HTR-8/SVneo (cell line): ENCODE data around the gene CLPTM1L.
"Not testable (repeated sequence)": the region's sequence is repeated elsewhere in the genome, so short reads cannot be mapped to it uniquely, and the experiment has no call there.

ENCODE experiments used
- DNase-seq: peaks from one replicate; pipeline ENCODE4 v3.0.0; 2011; ENCODE audit warnings: low spot score, mixed read lengths; ENCODE audit not compliant: insufficient read length
- FAIRE-seq: peaks from 2 replicates; lab custom pipeline; 2011; peaks lifted over from hg19 to GRCh38; lab: Jason Lieb, UNC

CLPTM1L gene

GRCh38 chr5:1381370-1382247 lies 36.7 kb upstream of the CLPTM1L start:
- FAIRE-seq (peak; percentile 94), DNase-seq (no peak)

- FAIRE-seq (no peak), DNase-seq (no peak)
Observed at GRCh38 chr5:1380910-1381309, 36.0 kb upstream of the CLPTM1L start.

GRCh38 chr5:1380011-1380817 lies 35.3 kb upstream of the CLPTM1L start:
- DNase-seq (no peak), FAIRE-seq (no peak)

GRCh38 chr5:1378866-1379659 lies 34.2 kb upstream of the CLPTM1L start:
- DNase-seq (no peak), FAIRE-seq (no peak)

- no peak for FAIRE-seq
- DNase-seq: no peak
Observed at GRCh38 chr5:1378096-1378495, 33.2 kb upstream of the CLPTM1L start.

- DNase-seq (no peak), FAIRE-seq (no peak)
Observed at GRCh38 chr5:1376981-1377380, 32.1 kb upstream of the CLPTM1L start.

- DNase-seq (no peak), FAIRE-seq (peak; percentile 55)
Observed at GRCh38 chr5:1375871-1376810, 31.2 kb upstream of the CLPTM1L start.

GRCh38 chr5:1374679-1375055 lies 29.8 kb upstream of the CLPTM1L start:
- DNase-seq (no peak), FAIRE-seq (no peak)

GRCh38 chr5:1374030-1374678 lies 29.3 kb upstream of the CLPTM1L start:
- FAIRE-seq: no peak
- no peak for DNase-seq

- FAIRE-seq: not testable (repeated sequence)
Observed at GRCh38 chr5:1371972-1372342, 27.1 kb upstream of the CLPTM1L start.

GRCh38 chr5:1371218-1371971 lies 26.5 kb upstream of the CLPTM1L start:
- FAIRE-seq (peak; percentile 13), DNase-seq (no peak)

More at GRCh38 chr5:1371972-1372342, 27.1 kb upstream of the CLPTM1L start:
- not testable (repeated sequence) for DNase-seq

GRCh38 chr5:1370006-1370405 lies 25.1 kb upstream of the CLPTM1L start:
- FAIRE-seq (no peak), DNase-seq (no peak)

GRCh38 chr5:1368756-1369155 lies 23.9 kb upstream of the CLPTM1L start:
- FAIRE-seq: no peak
- no peak for DNase-seq

- no peak for DNase-seq
- FAIRE-seq: no peak
Observed at GRCh38 chr5:1368236-1368635, 23.3 kb upstream of the CLPTM1L start.

- FAIRE-seq: no peak
- DNase-seq: no peak
Observed at GRCh38 chr5:1367149-1367548, 22.2 kb upstream of the CLPTM1L start.

- no peak for DNase-seq
- peak; percentile 13 for FAIRE-seq
Observed at GRCh38 chr5:1366514-1366913, 21.6 kb upstream of the CLPTM1L start.

GRCh38 chr5:1364211-1364610 lies 19.3 kb upstream of the CLPTM1L start:
- no peak for DNase-seq
- FAIRE-seq: no peak

GRCh38 chr5:1363581-1363980 lies 18.7 kb upstream of the CLPTM1L start:
- DNase-seq (no peak), FAIRE-seq (no peak)
